HG02970 (cell line): ENCODE results near the gene IQSEC1.
"Not testable (repeated sequence)": the region's sequence is repeated elsewhere in the genome, so short reads cannot be mapped to it uniquely, and the experiment has no call there.

Experiments
- ATAC-seq: cut with Tn5 transposase; IDR thresholded peaks from one replicate; pipeline ENCODE4 v1.9.1; 2021; ENCODE audit warnings: mild to moderate bottlenecking, moderate library complexity, moderate number of reproducible peaks; ENCODE audit not compliant: unreplicated experiment, low FRiP score

The IQSEC1 gene

GRCh38 chr3:12890610-12891390, 182.4 kb downstream of the IQSEC1 start:
- ATAC-seq, result no peak

- ATAC-seq, result no peak
These were observed 186.5 kb downstream of the IQSEC1 start for GRCh38 chr3:12886736-12887135.

- no peak for ATAC-seq
These were observed 187.0 kb downstream of the IQSEC1 start for GRCh38 chr3:12886106-12886679.

- no peak for ATAC-seq
These were observed 187.7 kb downstream of the IQSEC1 start for GRCh38 chr3:12885583-12885930.

- no peak for ATAC-seq
These were observed 188.2 kb downstream of the IQSEC1 start for GRCh38 chr3:12884790-12885582.

- ATAC-seq, result no peak
These were observed 189.0 kb downstream of the IQSEC1 start for GRCh38 chr3:12884186-12884680.

- no peak for ATAC-seq
These were observed 190.6 kb downstream of the IQSEC1 start for GRCh38 chr3:12882336-12883310.

- not testable (repeated sequence) for ATAC-seq
These were observed 191.4 kb downstream of the IQSEC1 start for GRCh38 chr3:12881858-12882257.

GRCh38 chr3:12879191-12879815, 193.9 kb downstream of the IQSEC1 start:
- ATAC-seq, result no peak

- ATAC-seq, result not testable (repeated sequence)
These were observed 194.5 kb downstream of the IQSEC1 start for GRCh38 chr3:12878758-12879157.

- no peak for ATAC-seq
These were observed 195.1 kb downstream of the IQSEC1 start for GRCh38 chr3:12878141-12878574.

- ATAC-seq, result no peak
These were observed 196.2 kb downstream of the IQSEC1 start for GRCh38 chr3:12877040-12877439.

GRCh38 chr3:12875857-12876836, 197.1 kb downstream of the IQSEC1 start:
- ATAC-seq, result no peak

- ATAC-seq, result no peak
These were observed 201.7 kb downstream of the IQSEC1 start for GRCh38 chr3:12871404-12871983.

- ATAC-seq, result no peak
These were observed 202.3 kb downstream of the IQSEC1 start for GRCh38 chr3:12870942-12871341.

- ATAC-seq, result no peak
These were observed 204.1 kb downstream of the IQSEC1 start for GRCh38 chr3:12869035-12869621.
